ENCODE measurements around the gene KIF26A.

Gene KIF26A

GRCh38 chr14:104096751-104097700 lies 41.4 kb upstream of the KIF26A start:
- Histone ChIP-seq H3K27me3 (ENCODE audit: insufficient read depth, low read length) (peaks cover 29% of the 10 kb centered on the region), H3K9me3 (ENCODE audit: low read length) (no peaks in the 10 kb centered on the region), H3K36me3 (ENCODE audit: insufficient read depth, low read length) (no peaks in the 10 kb centered on the region), H3K4me3 (ENCODE audit: low read length) (no peak overlapping the region), H2AFZ (ENCODE audit: low read depth, low read length) (no peak overlapping the region), H3K4me1 (ENCODE audit: insufficient read depth, low read length) (no peaks in the 10 kb centered on the region)

DNA sequence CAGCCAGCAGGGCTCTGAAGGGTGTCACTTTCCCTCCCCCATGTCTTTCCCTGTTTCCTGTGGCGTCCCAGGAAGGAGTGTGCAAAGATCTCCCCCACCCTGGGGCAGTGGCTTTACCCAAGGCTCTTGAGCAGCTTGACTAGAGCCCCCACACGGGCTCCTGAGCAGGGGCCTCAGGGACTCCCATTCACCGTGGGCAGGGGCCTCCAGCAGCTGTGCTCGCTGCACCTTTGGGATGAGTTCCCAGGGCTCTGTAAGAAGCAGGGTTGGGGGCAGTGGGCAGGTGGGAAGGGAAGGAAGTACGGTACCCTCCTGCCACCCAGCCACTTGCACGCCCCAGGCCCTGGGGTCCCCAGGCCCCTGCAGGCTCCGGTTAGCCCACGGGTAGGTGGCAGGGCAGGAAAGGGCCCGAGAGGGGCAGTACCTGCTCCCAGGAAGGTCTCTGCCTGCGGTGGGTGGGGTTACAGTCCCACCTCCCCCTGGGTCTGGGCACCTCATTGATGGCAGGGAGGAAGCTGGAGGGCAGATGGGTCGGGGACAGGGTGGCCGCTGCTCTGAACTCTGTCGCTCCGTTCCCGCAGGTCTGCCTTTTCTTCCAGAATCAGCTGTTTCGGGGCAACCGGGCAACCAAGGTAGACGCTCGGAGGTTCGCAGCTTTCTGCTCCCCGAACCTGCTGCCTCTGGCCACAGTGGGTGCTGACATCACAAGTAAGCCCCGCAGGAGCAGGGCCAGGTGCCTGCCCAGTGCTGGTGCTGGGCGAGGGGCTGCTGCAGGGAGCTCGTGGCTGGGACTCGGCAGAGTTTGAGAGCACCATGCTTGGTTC lies 39.9 kb upstream of the KIF26A start:
- peaks cover 37% of the 10 kb centered on the region for H3K27me3 ChIP-seq (ENCODE audit: insufficient read depth, low read length)
- no peak overlapping the region for H2AFZ ChIP-seq (ENCODE audit: low read depth, low read length)
- H3K4me3 ChIP-seq (ENCODE audit: low read length), result no peak overlapping the region
- H3K9me3 ChIP-seq (ENCODE audit: low read length), result no peaks in the 10 kb centered on the region
- no peaks in the 10 kb centered on the region for H3K4me1 ChIP-seq (ENCODE audit: insufficient read depth, low read length)
- no peaks in the 10 kb centered on the region for H3K36me3 ChIP-seq (ENCODE audit: insufficient read depth, low read length)

- H3K27me3 ChIP-seq (ENCODE audit: insufficient read depth, low read length), result peaks cover 37% of the 10 kb centered on the region
- no peaks in the 10 kb centered on the region for H3K9me3 ChIP-seq (ENCODE audit: low read length)
- no peak overlapping the region for H2AFZ ChIP-seq (ENCODE audit: low read depth, low read length)
- no peaks in the 10 kb centered on the region for H3K4me1 ChIP-seq (ENCODE audit: insufficient read depth, low read length)
- no peak overlapping the region for H3K4me3 ChIP-seq (ENCODE audit: low read length)
- no peaks in the 10 kb centered on the region for H3K36me3 ChIP-seq (ENCODE audit: insufficient read depth, low read length)
Observed at GRCh38 chr14:104099096-104100041, 39.0 kb upstream of the KIF26A start.

DNA sequence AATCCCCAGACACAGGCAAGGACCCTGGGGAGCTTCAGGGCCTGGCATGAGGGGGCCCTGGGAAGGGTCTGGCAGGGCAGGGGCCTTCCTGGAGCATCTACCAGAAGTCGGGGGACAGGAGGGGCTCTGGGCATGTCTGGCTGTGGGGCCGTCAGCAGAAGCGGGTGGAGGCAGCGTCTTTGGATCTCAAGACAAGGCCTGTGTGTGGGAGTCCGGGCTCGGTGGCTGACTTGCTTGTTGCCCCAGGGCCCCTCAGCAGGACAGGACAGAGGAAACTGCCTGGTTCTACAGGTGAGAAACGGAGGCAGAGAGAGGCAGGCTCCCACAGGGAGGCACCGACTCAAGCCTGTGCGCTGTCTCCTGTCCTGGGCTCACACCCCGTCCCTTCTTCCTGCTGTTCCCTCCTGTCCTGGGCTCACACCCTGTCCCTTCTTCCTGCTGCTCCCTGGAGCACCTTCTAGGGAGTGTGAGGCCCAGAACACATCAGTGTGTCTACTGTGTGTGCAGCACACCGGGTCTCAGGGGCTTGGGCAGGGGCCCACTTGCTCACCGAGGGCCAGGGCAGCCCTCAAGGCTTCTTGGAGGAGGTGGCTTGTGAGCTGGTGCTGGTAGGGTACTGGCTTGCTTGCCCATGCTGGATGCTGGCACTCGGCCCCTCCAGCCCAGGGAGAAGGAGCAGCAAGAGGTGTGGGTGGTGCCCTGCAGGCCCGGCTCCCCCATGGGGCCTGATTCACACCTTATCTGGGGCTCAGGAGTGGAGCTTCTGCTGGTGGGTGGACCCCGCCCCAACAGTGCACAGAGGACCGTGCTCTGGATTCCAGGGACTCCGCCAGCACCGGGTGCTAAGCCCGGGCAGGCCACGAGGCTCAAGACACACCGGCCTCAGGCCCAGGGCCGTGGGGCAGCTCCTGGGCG lies 38.0 kb upstream of the KIF26A start:
- no peaks in the 10 kb centered on the region for H3K4me1 ChIP-seq (ENCODE audit: insufficient read depth, low read length)
- H3K36me3 ChIP-seq (ENCODE audit: insufficient read depth, low read length), result no peaks in the 10 kb centered on the region
- H3K27me3 ChIP-seq (ENCODE audit: insufficient read depth, low read length), result peaks cover 41% of the 10 kb centered on the region
- no peaks in the 10 kb centered on the region for H3K9me3 ChIP-seq (ENCODE audit: low read length)
- H3K4me3 ChIP-seq (ENCODE audit: low read length), result no peak overlapping the region
- no peak overlapping the region for H2AFZ ChIP-seq (ENCODE audit: low read depth, low read length)

GRCh38 chr14:104101086-104101621 lies 37.2 kb upstream of the KIF26A start:
- no peaks in the 10 kb centered on the region for H3K36me3 ChIP-seq (ENCODE audit: insufficient read depth, low read length)
- H3K9me3 ChIP-seq (ENCODE audit: low read length), result no peaks in the 10 kb centered on the region
- H3K4me1 ChIP-seq (ENCODE audit: insufficient read depth, low read length), result no peaks in the 10 kb centered on the region
- H2AFZ ChIP-seq (ENCODE audit: low read depth, low read length), result no peak overlapping the region
- no peak overlapping the region for H3K4me3 ChIP-seq (ENCODE audit: low read length)
- peaks cover 41% of the 10 kb centered on the region for H3K27me3 ChIP-seq (ENCODE audit: insufficient read depth, low read length)

- no peak overlapping the region for H3K4me3 ChIP-seq (ENCODE audit: low read length)
- no peak overlapping the region for H2AFZ ChIP-seq (ENCODE audit: low read depth, low read length)
- H3K27me3 ChIP-seq (ENCODE audit: insufficient read depth, low read length), result peaks cover 41% of the 10 kb centered on the region
- no peaks in the 10 kb centered on the region for H3K9me3 ChIP-seq (ENCODE audit: low read length)
- H3K36me3 ChIP-seq (ENCODE audit: insufficient read depth, low read length), result no peaks in the 10 kb centered on the region
- H3K4me1 ChIP-seq (ENCODE audit: insufficient read depth, low read length), result no peaks in the 10 kb centered on the region
Observed at GRCh38 chr14:104101651-104102281, 36.6 kb upstream of the KIF26A start.

DNA sequence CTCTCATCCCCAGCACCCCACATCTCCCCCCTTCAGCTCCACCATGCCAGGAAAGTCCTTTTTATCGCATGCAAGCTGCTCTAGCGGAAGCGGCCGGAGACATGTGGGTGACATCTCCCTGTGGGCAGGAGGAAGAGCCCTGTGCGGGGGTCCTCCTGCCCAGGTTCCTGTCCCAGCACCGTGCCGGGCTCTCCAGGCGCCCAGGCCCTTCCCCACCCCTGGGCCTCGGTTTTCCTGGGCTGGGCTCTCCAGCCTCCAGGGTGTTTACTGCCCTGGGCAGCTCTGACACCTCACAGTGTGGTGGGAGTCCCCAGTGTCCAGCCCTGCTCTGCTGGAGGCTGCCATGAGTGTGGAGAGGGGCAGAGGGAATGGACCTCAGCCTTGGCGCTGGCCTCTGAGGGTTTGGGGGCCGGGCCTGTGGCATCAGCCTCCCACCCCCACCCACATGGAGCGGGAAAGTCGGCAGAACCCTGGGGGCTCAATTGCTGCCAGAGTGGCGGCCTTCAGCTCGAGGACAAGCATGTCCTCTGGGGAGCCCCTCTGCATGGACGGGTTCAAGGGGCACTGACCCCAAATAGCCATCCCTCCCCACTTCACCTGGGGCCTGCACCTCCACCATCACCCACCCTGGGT lies 36.0 kb upstream of the KIF26A start:
- no peaks in the 10 kb centered on the region for H3K9me3 ChIP-seq (ENCODE audit: low read length)
- no peaks in the 10 kb centered on the region for H3K36me3 ChIP-seq (ENCODE audit: insufficient read depth, low read length)
- H3K4me1 ChIP-seq (ENCODE audit: insufficient read depth, low read length), result no peaks in the 10 kb centered on the region

GRCh38 chr14:104103061-104103445 lies 35.3 kb upstream of the KIF26A start:
- Histone ChIP-seq H3K9me3 (ENCODE audit: low read length) (no peaks in the 10 kb centered on the region), H3K36me3 (ENCODE audit: insufficient read depth, low read length) (no peaks in the 10 kb centered on the region), H2AFZ (ENCODE audit: low read depth, low read length) (no peak overlapping the region), H3K4me3 (ENCODE audit: low read length) (no peak overlapping the region), H3K27me3 (ENCODE audit: insufficient read depth, low read length) (peaks cover 41% of the 10 kb centered on the region), H3K4me1 (ENCODE audit: insufficient read depth, low read length) (no peaks in the 10 kb centered on the region)

More for the DNA sequence above, 36.0 kb upstream of the KIF26A start:
- H3K4me3 ChIP-seq (ENCODE audit: low read length), result no peak overlapping the region
- H3K27me3 ChIP-seq (ENCODE audit: insufficient read depth, low read length), result peaks cover 41% of the 10 kb centered on the region
- no peak overlapping the region for H2AFZ ChIP-seq (ENCODE audit: low read depth, low read length)

DNA sequence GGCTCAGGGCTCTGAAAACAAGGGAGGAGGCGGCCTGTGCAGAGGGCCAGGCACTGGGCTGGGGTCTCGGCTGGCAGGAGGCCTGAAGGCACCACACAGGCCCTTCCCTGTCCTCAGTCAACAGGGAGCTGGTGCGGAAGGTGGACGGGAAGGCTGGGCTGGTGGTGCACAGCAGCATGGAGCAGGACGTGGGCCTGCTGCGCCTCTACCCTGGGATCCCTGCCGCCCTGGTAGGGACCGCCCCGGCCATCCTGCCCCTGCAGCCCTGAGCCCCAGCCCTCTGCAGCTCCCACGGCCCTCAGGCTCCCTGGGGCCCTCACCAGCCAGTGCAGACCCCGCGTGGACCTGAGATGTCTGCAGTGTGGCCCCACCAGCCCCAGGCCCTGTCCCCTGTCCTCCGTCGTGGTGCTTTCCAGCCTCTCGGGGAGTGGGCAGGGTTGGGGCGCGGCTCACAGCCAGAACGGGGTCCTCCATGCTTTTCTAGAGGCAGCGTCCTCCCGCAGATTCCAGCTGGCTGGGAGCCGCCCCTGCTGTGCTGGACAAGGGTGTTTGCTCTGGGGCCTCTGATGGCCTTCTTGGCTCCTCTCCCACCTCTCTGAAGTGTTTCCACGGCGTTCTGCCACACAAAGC lies 34.8 kb upstream of the KIF26A start:
- Histone ChIP-seq H2AFZ (ENCODE audit: low read depth, low read length) (no peak overlapping the region), H3K4me1 (ENCODE audit: insufficient read depth, low read length) (peaks cover 3% of the 10 kb centered on the region), H3K27me3 (ENCODE audit: insufficient read depth, low read length) (peaks cover 36% of the 10 kb centered on the region), H3K4me3 (ENCODE audit: low read length) (no peak overlapping the region), H3K9me3 (ENCODE audit: low read length) (no peaks in the 10 kb centered on the region), H3K36me3 (ENCODE audit: insufficient read depth, low read length) (no peaks in the 10 kb centered on the region)

GRCh38 chr14:104104076-104104901 lies 34.1 kb upstream of the KIF26A start:
- Histone ChIP-seq H3K4me3 (ENCODE audit: low read length) (no peak overlapping the region), H3K9me3 (ENCODE audit: low read length) (no peaks in the 10 kb centered on the region), H3K4me1 (ENCODE audit: insufficient read depth, low read length) (peaks cover 11% of the 10 kb centered on the region), H3K27me3 (ENCODE audit: insufficient read depth, low read length) (peaks cover 32% of the 10 kb centered on the region), H3K36me3 (ENCODE audit: insufficient read depth, low read length) (no peaks in the 10 kb centered on the region), H2AFZ (ENCODE audit: low read depth, low read length) (no peak overlapping the region)
